ENCODE results near the gene SLC39A8. TPM values are rescaled to one million over a fixed set of nuclear protein-coding genes. Genes with fewer than 3 reads are reported as not detected.

SLC39A8 gene

Small RNA genes within 50 kb of the gene (small RNA-seq; reads per million reads assigned to genes)
- gene RN7SL728P (ENCODE audit: insufficient read depth): not detected

Measured in mesendoderm (in vitro differentiated cells).